Upper lobe of left lung (tissue), 4 donors: ENCODE data around the gene BNC2.

ENCODE experiments used
- POLR2AphosphoS5 ChIP-seq, 2 donors: sonication (generic); formaldehyde crosslinking; IDR thresholded peaks; one replicate each; pipeline ENCODE4 v1.5.1; 2017; ENCODE audit warnings: antibody characterized with exemption in 2 of 2
- TF ChIP-seq, protein P1 (sequence below), 6 experiments: fragments of 450-650 bp in 4 of 6; fragments of 200-600 bp in 2 of 6; sonication (generic) in 2 of 6; IDR thresholded peaks; one replicate each; pipeline ENCODE4 v1.5.1; 2016 to 2019; ENCODE audit warnings: antibody characterized with exemption in 6 of 6

DNA sequence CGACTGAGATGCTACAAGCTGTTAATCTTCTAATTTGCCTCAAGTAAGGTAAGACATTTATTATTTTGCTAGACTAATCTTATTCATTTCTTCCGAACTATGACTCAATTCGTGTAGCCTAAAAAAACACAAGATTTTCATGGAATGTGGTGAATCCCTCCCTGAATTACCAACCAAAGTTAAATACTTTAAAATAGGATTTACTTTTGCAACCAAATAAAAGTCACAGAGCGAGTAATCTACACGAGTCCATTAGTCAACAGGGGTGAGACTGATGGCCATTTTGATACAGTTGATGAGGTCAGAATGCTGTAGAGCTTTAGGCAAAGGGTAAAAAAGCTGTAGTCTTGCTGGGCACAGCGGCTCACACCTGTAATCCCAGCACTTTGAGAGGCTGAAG is 13.1 kb upstream of the BNC2 start:
- TF ChIP-seq, protein P1, sequence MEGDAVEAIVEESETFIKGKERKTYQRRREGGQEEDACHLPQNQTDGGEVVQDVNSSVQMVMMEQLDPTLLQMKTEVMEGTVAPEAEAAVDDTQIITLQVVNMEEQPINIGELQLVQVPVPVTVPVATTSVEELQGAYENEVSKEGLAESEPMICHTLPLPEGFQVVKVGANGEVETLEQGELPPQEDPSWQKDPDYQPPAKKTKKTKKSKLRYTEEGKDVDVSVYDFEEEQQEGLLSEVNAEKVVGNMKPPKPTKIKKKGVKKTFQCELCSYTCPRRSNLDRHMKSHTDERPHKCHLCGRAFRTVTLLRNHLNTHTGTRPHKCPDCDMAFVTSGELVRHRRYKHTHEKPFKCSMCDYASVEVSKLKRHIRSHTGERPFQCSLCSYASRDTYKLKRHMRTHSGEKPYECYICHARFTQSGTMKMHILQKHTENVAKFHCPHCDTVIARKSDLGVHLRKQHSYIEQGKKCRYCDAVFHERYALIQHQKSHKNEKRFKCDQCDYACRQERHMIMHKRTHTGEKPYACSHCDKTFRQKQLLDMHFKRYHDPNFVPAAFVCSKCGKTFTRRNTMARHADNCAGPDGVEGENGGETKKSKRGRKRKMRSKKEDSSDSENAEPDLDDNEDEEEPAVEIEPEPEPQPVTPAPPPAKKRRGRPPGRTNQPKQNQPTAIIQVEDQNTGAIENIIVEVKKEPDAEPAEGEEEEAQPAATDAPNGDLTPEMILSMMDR (IDR thresholded peaks at IDR 0.05) = no peak
- no peak for TF ChIP-seq POLR2AphosphoS5 (IDR thresholded peaks at IDR 0.05)
